D721Med (cell line): ENCODE data around the gene ORC6.

Experiments
- DNase-seq: peaks from one replicate; pipeline ENCODE4 v3.0.0; 2011; ENCODE audit warnings: low spot score; ENCODE audit not compliant: insufficient read length
- FAIRE-seq: peaks from 2 replicates; lab custom pipeline; 2011; peaks lifted over from hg19 to GRCh38; lab: Jason Lieb, UNC
- CTCF ChIP-seq: IDR thresholded peaks from 2 replicates; pipeline ENCODE4 v1.5.1; 2012; ENCODE audit warnings: mild to moderate bottlenecking, control low read depth; ENCODE audit not compliant: insufficient read depth; ENCODE audit errors: missing control alignments

Gene ORC6

GRCh38 chr16:46702030-46702429 lies 12.6 kb downstream of the ORC6 start:
- DNase-seq (no peak), FAIRE-seq (no peak)
- TF ChIP-seq CTCF, result no peak

GRCh38 chr16:46706642-46707041 lies 17.2 kb downstream of the ORC6 start:
- no peak for TF ChIP-seq CTCF
- FAIRE-seq (no peak), DNase-seq (no peak)

- no peak for TF ChIP-seq CTCF
- FAIRE-seq, result no peak
- no peak for DNase-seq
These were observed 20.1 kb downstream of the ORC6 start for GRCh38 chr16:46709469-46710005.

- FAIRE-seq (no peak), DNase-seq (no peak)
- TF ChIP-seq CTCF, result no peak
These were observed 21.9 kb downstream of the ORC6 start for GRCh38 chr16:46711106-46712058.

GRCh38 chr16:46712911-46713310 lies 23.5 kb downstream of the ORC6 start:
- TF ChIP-seq CTCF, result no peak
- FAIRE-seq (no peak), DNase-seq (no peak)

- TF ChIP-seq CTCF, result no peak
- DNase-seq (no peak), FAIRE-seq (no peak)
These were observed 24.2 kb downstream of the ORC6 start for GRCh38 chr16:46713634-46714033.
